A673 (cell line): ENCODE measurements around the gene TXLNG.

Source experiments
- CTCF ChIP-seq: fragments of 300-800, 200-600 bp; sonication (generic); conservative IDR thresholded peaks from 2 replicates; pipeline ENCODE4 v1.5.1; 2017; ENCODE audit warnings: low read depth, mild to moderate bottlenecking, antibody characterized with exemption, low read length, moderate library complexity, mixed read lengths
- EZH2 ChIP-seq: fragments of 200-600 bp; sonication (generic); IDR thresholded peaks from 2 replicates; pipeline ENCODE4 v1.6.1; 2017; ENCODE audit warnings: borderline replicate concordance, low read depth, mild to moderate bottlenecking, mixed read lengths, antibody characterized with exemption, low read length; ENCODE audit not compliant: poor library complexity, severe bottlenecking

GRCh38 chrX:16786791-16787735, 797 bp downstream of the TXLNG start:
- TF ChIP-seq CTCF (no peak), EZH2 (no peak)
